Esophagus muscularis mucosa (tissue), 4 donors: ENCODE data around the gene SH3RF3.

ENCODE experiments used
- EP300 ChIP-seq: sonication (generic); formaldehyde crosslinking; IDR thresholded peaks from one replicate; pipeline ENCODE4 v1.6.1; 2017; ENCODE audit warnings: antibody characterized with exemption
- POLR2A ChIP-seq: fragments of 450-650 bp; IDR thresholded peaks from one replicate; pipeline ENCODE4 v1.6.1; 2017; ENCODE audit warnings: antibody characterized with exemption, moderate library complexity, mild to moderate bottlenecking, low read depth
- POLR2AphosphoS5 ChIP-seq, 2 donors: sonication (generic); formaldehyde crosslinking; IDR thresholded peaks; one replicate each; pipeline ENCODE4 v1.6.1; 2017; ENCODE audit warnings: antibody characterized with exemption in 2 of 2
- TF ChIP-seq, protein P1 (sequence below), 3 experiments: fragments of 200-600 bp in 2 of 3; fragments of 450-650 bp in 1 of 3; sonication (generic) in 2 of 3; IDR thresholded peaks; one replicate each; pipeline ENCODE4 v1.5.1; 2017 to 2019; ENCODE audit warnings: antibody characterized with exemption in 3 of 3, mild to moderate bottlenecking in 2 of 3, moderate library complexity in 1 of 3

DNA sequence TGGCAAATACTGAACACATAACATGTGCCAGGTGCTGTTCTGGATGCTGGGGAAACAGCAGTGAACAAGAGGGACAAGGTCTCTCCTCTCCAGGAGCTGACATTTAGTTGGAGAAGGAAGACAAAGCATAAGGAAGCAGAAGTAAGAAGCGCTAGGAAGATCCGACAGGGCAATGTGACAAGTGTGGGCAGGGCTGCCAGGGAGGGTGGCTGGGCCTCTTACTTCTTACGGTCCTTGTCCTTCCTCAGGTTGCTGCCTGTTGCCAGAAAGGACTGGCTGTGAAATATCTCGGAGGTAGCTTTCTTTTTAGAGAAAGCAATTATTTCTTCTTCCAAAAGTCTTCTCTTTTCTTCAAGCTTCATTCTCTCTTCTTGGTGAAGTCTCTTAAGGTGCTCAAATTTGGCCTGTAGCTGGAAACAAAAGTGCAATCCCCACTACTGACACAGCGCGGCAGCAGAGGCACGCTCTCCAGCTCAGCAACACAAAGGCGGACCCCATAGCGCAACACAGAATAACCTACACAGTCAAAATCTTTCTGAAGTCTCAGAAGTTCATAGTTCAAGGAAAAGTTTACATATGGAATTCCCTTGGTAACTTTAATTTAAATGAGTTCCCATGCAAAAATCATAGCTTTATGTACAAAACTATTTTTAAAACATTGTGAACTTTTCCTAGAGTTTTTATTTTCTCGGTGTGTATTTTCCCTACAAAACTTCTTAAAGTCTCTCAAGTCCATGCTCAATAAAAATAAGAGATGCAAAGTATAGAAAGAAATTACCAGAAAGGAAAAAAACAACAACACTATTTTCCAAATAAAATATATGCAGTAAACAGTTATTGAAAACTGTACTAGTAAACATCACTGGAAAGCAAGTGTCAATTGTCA is 417.1 kb downstream of the SH3RF3 start:
- TF ChIP-seq, protein P1, sequence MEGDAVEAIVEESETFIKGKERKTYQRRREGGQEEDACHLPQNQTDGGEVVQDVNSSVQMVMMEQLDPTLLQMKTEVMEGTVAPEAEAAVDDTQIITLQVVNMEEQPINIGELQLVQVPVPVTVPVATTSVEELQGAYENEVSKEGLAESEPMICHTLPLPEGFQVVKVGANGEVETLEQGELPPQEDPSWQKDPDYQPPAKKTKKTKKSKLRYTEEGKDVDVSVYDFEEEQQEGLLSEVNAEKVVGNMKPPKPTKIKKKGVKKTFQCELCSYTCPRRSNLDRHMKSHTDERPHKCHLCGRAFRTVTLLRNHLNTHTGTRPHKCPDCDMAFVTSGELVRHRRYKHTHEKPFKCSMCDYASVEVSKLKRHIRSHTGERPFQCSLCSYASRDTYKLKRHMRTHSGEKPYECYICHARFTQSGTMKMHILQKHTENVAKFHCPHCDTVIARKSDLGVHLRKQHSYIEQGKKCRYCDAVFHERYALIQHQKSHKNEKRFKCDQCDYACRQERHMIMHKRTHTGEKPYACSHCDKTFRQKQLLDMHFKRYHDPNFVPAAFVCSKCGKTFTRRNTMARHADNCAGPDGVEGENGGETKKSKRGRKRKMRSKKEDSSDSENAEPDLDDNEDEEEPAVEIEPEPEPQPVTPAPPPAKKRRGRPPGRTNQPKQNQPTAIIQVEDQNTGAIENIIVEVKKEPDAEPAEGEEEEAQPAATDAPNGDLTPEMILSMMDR (IDR thresholded peaks at IDR 0.05), result peak; percentile 91 to 97 (median 92)
- TF ChIP-seq POLR2A (no peak), POLR2AphosphoS5 (IDR thresholded peaks at IDR 0.05) (no peak), EP300 (no peak)
